Upper lobe of left lung (tissue), 6 donors: Measurements from ENCODE around the gene RAB20. TPM values are rescaled to one million over a fixed set of nuclear protein-coding genes. Genes with fewer than 3 reads are reported as not detected.

Experiments used
- ATAC-seq, 2 donors: fragments of 200-7000 bp; cut with Tn5 transposase; one replicate each; pipeline ENCODE4 v1.9.1; 2022; ENCODE audit warnings: mild to moderate bottlenecking in 2 of 2, moderate library complexity in 2 of 2; ENCODE audit not compliant: low FRiP score in 2 of 2
- DNase-seq, 2 donors: peaks; one replicate each; pipeline ENCODE4 v3.0.0-alpha.2; 2019 to 2020
- H3K27ac ChIP-seq, 4 donors: fragments of 200-600 bp; sonication (generic); one replicate each; pipeline ENCODE4 v1.5.1; 2016 to 2019
- H3K27me3 ChIP-seq, 4 donors: fragments of 200-600 bp; sonication (generic); one replicate each; pipeline ENCODE4 v1.5.1; 2017 to 2019
- H3K36me3 ChIP-seq, 4 donors: fragments of 200-600 bp; sonication (generic); one replicate each; pipeline ENCODE4 v1.5.1; 2016 to 2019
- H3K4me1 ChIP-seq, 4 donors: fragments of 200-600 bp; sonication (generic); one replicate each; pipeline ENCODE4 v1.5.1; 2018 to 2019
- H3K4me3 ChIP-seq, 4 donors: fragments of 200-600 bp; sonication (generic); one replicate each; pipeline ENCODE4 v1.5.1; 2017 to 2019; ENCODE audit warnings: mild to moderate bottlenecking in 2 of 4, moderate library complexity in 1 of 4
- H3K9me3 ChIP-seq, 4 donors: fragments of 200-600 bp; sonication (generic); one replicate each; pipeline ENCODE4 v1.5.1; 2018 to 2019
- CTCF ChIP-seq, 6 experiments: fragments of 450-650 bp in 4 of 6; fragments of 200-600 bp in 2 of 6; sonication (generic) in 2 of 6; IDR thresholded peaks; one replicate each; pipeline ENCODE4 v1.5.1; 2016 to 2019; ENCODE audit warnings: antibody characterized with exemption in 6 of 6
- EP300 ChIP-seq, 4 donors: sonication (generic); formaldehyde crosslinking; IDR thresholded peaks; one replicate each; pipeline ENCODE4 v1.5.1; 2017; ENCODE audit warnings: antibody characterized with exemption in 4 of 4, control low read depth in 2 of 4
- POLR2A ChIP-seq, 4 donors: fragments of 450-650 bp; IDR thresholded peaks; one replicate each; pipeline ENCODE4 v1.5.1; 2016 to 2017; ENCODE audit warnings: antibody characterized with exemption in 4 of 4, mild to moderate bottlenecking in 2 of 4
- POLR2AphosphoS5 ChIP-seq, 2 donors: sonication (generic); formaldehyde crosslinking; IDR thresholded peaks; one replicate each; pipeline ENCODE4 v1.5.1; 2017; ENCODE audit warnings: antibody characterized with exemption in 2 of 2
- WGBS, 2 donors: methylation state at CpG; one replicate each; pipeline ENCODE4 v1.1.5; 2017 to 2018; 5-methylcytosine and 5-hydroxymethylcytosine counted together
- total RNA-seq, 6 donors: library from RNA; depleted of rRNA in 4 of 6; stranded (reverse); fragments of >200 nt in 4 of 6; gene quantifications; one replicate each; pipeline versions ENCODE4 v1.1.0 to v1.2.1, GENCODE V29; 2016 to 2021
- donor health status: DM: no; HTN: no; CAD: no; lungs with moderate emphysema.
- donor health status: DM: no; HTN: yes; CAD: no; lungs with severe emphysema.

The RAB20 gene
- total RNA-seq, 6 donors from 2014 or later = 46.7 to 80.7 (median 57.8) TPM

GRCh38 chr13:110548891-110549794, 12.4 kb downstream of the RAB20 start:
- Histone ChIP-seq H3K4me1 (peaks cover 14 to 25% (median 21%) of the 10 kb centered on the region in 4 donors), H3K9me3 (no peaks in the 10 kb centered on the region), H3K27ac (peak overlapping the region in 1 of 4 donors; percentile 10), H3K36me3 (no peaks in the 10 kb centered on the region), H3K4me3 (no peak overlapping the region), H3K27me3 (no peaks in the 10 kb centered on the region)
- WGBS, 2 donors = 82 to 89% methylated on average over 7 of the region's 7 CpGs
- ATAC-seq (no peak), DNase-seq (no peak)
- TF ChIP-seq EP300 (IDR thresholded peaks at IDR 0.05) = no peak
- no peak for TF ChIP-seq POLR2A (IDR thresholded peaks at IDR 0.05)
- TF ChIP-seq CTCF (IDR thresholded peaks at IDR 0.05) = no peak

- H3K27ac ChIP-seq = peak overlapping the region in 3 of 4 donors; percentile 45 to 64 (median 53)
- H3K36me3 ChIP-seq = no peaks in the 10 kb centered on the region
- WGBS, 2 donors = 44 to 68% methylated on average over 9 to 14 of the region's 14 CpGs
- H3K4me1 ChIP-seq = peaks cover 18 to 25% (median 24%) of the 10 kb centered on the region in 4 donors
- H3K9me3 ChIP-seq = no peaks in the 10 kb centered on the region
- TF ChIP-seq EP300 (IDR thresholded peaks at IDR 0.05) = peak in 2 of 4 donors; percentile 30 to 90
- peak in 1 of 4 donors; percentile 49 for TF ChIP-seq POLR2A (IDR thresholded peaks at IDR 0.05)
- no peak for TF ChIP-seq CTCF (IDR thresholded peaks at IDR 0.05)
- TF ChIP-seq POLR2AphosphoS5 (IDR thresholded peaks at IDR 0.05) = peak; percentile 72 to 74
- no peak overlapping the region for H3K4me3 ChIP-seq
- ATAC-seq (peak; percentile 78 to 86), DNase-seq (peak in 1 of 2 donors; percentile 95)
- no peaks in the 10 kb centered on the region for H3K27me3 ChIP-seq
Observed at GRCh38 chr13:110546926-110547325, 14.6 kb downstream of the RAB20 start.

- Histone ChIP-seq H3K9me3 (no peaks in the 10 kb centered on the region), H3K4me1 (peaks cover 24 to 31% (median 28%) of the 10 kb centered on the region in 4 donors), H3K36me3 (no peaks in the 10 kb centered on the region), H3K4me3 (no peak overlapping the region), H3K27me3 (no peaks in the 10 kb centered on the region), H3K27ac (peak overlapping the region in 3 of 4 donors; percentile 38 to 64 (median 45))
- no peak for TF ChIP-seq POLR2AphosphoS5 (IDR thresholded peaks at IDR 0.05)
- TF ChIP-seq EP300 (IDR thresholded peaks at IDR 0.05) = no peak
- TF ChIP-seq CTCF (IDR thresholded peaks at IDR 0.05) = no peak
- 90 to 96% methylated on average over 4 of the region's 4 CpGs for WGBS, 2 donors
- DNase-seq = no peak
- ATAC-seq = no peak
Observed at GRCh38 chr13:110546378-110546777, 15.1 kb downstream of the RAB20 start.

- no peak overlapping the region for H3K4me3 ChIP-seq
- no peak for TF ChIP-seq EP300 (IDR thresholded peaks at IDR 0.05)
- no peak for TF ChIP-seq CTCF (IDR thresholded peaks at IDR 0.05)
- no peak for TF ChIP-seq POLR2A (IDR thresholded peaks at IDR 0.05)
- no peak for TF ChIP-seq POLR2AphosphoS5 (IDR thresholded peaks at IDR 0.05)
- no peak for ATAC-seq
- WGBS, 2 donors = 77 to 87% methylated on average over 6 of the region's 6 CpGs
- no peaks in the 10 kb centered on the region for H3K27me3 ChIP-seq
- H3K4me1 ChIP-seq = peaks cover 32 to 49% (median 38%) of the 10 kb centered on the region in 4 donors
- H3K27ac ChIP-seq = peak overlapping the region in 2 of 4 donors; percentile 59 to 68
- no peaks in the 10 kb centered on the region for H3K36me3 ChIP-seq
- DNase-seq = no peak
- no peaks in the 10 kb centered on the region for H3K9me3 ChIP-seq
Observed at GRCh38 chr13:110542169-110542796, 19.2 kb downstream of the RAB20 start.
